Esophagus squamous epithelium (tissue), 5 donors: ENCODE measurements around the gene ACSF3. TPM values are rescaled to one million over a fixed set of nuclear protein-coding genes. Genes with fewer than 3 reads are reported as not detected.
A peak's percentile ranks its signal among the peaks of the same experiment; 100 is the strongest.

Source experiments
- DNase-seq: peaks from one replicate; lab custom pipeline; 2025; lab: John Stamatoyannopoulos, UW
- H3K27ac ChIP-seq, 4 donors: fragments of 200-600 bp; sonication (generic); one replicate each; pipeline ENCODE4 v1.5.1; 2016 to 2019; ENCODE audit warnings: mild to moderate bottlenecking in 1 of 4
- H3K27me3 ChIP-seq, 4 donors: fragments of 200-600 bp; sonication (generic); 1 replicate in 3 of 4; 2 replicates in 1 of 4; pipeline versions ENCODE4 v1.5.1 to v1.6.0; 2017 to 2021; ENCODE audit warnings: antibody characterized with exemption in 1 of 4
- H3K36me3 ChIP-seq, 3 donors: fragments of 200-600 bp; sonication (generic); one replicate each; pipeline ENCODE4 v1.5.1; 2016 to 2019
- H3K4me1 ChIP-seq, 3 donors: fragments of 200-600 bp; sonication (generic); one replicate each; pipeline ENCODE4 v1.5.1; 2017 to 2019
- H3K4me3 ChIP-seq, 4 donors: fragments of 200-600 bp; sonication (generic); 1 replicate in 3 of 4; 2 replicates in 1 of 4; pipeline ENCODE4 v1.5.1; 2016 to 2019; ENCODE audit warnings: mild to moderate bottlenecking in 2 of 4, moderate library complexity in 1 of 4
- H3K9me3 ChIP-seq, 3 donors: fragments of 200-600 bp; sonication (generic); one replicate each; pipeline ENCODE4 v1.5.1; 2016 to 2019
- CTCF ChIP-seq, 6 experiments: fragments of 450-650 bp in 4 of 6; fragments of 200-600 bp in 2 of 6; sonication (generic) in 2 of 6; IDR thresholded peaks; one replicate each; pipeline ENCODE4 v1.5.1; 2016 to 2019; ENCODE audit warnings: antibody characterized with exemption in 6 of 6, mild to moderate bottlenecking in 4 of 6, moderate library complexity in 4 of 6
- POLR2A ChIP-seq, 4 donors: fragments of 450-650 bp; IDR thresholded peaks; one replicate each; pipeline ENCODE4 v1.6.1; 2017; ENCODE audit warnings: antibody characterized with exemption in 4 of 4, mild to moderate bottlenecking in 4 of 4, moderate library complexity in 3 of 4
- WGBS, 2 donors: methylation state at CpG; one replicate each; pipeline ENCODE4 v1.1.5; 2018; 5-methylcytosine and 5-hydroxymethylcytosine counted together
- intact Hi-C: fragments of 100-400 bp; cut with DNase I; formaldehyde crosslinking; loops from one replicate; pipeline ENCODE4 v1.15.0; 2022
- total RNA-seq, 4 donors: library from RNA; depleted of rRNA; stranded (reverse); fragments of >200 nt; gene quantifications; one replicate each; pipeline ENCODE4 v1.1.0, GENCODE V29; 2016
- donor health status: DM: yes; HTN: yes; CAD: no.

Gene ACSF3
- total RNA-seq, 4 donors from 2014 or later: 15.1 to 21.1 (median 17.4) TPM

GRCh38 chr16:89167425-89167941 lies 73.8 kb downstream of the ACSF3 start:
- H3K9me3 ChIP-seq: no peaks in the 10 kb centered on the region
- intact Hi-C loops: loop anchor here (5.0 to 10.0 kb wide), 2 partner anchors 225 to 353 kb away; partner anchors contain the start of gene APRT
- H3K27ac ChIP-seq: no peak overlapping the region
- DNase-seq: no peak
- no peak for TF ChIP-seq POLR2A (IDR thresholded peaks at IDR 0.05)
- peak; percentile 78 to 96 (median 86) for TF ChIP-seq CTCF (IDR thresholded peaks at IDR 0.05)
- H3K4me3 ChIP-seq: peak overlapping the region in 1 of 4 donors; percentile 18
- H3K36me3 ChIP-seq: no peaks in the 10 kb centered on the region
- H3K4me1 ChIP-seq: peaks cover 20 to 34% (median 23%) of the 10 kb centered on the region in 3 donors
- peaks cover 0 to 94% (median 15%) of the 10 kb centered on the region in 4 donors for H3K27me3 ChIP-seq
- whole genome bisulfite sequencing, 2 donors: 20 to 23% methylated on average over 1 to 4 of the region's 18 CpGs

GRCh38 chr16:89168381-89169189 lies 74.9 kb downstream of the ACSF3 start:
- Histone ChIP-seq H3K4me3 (no peak overlapping the region), H3K9me3 (no peaks in the 10 kb centered on the region), H3K4me1 (peaks cover 20 to 34% (median 23%) of the 10 kb centered on the region in 3 donors), H3K27ac (no peak overlapping the region), H3K36me3 (no peaks in the 10 kb centered on the region), H3K27me3 (peaks cover 0 to 94% (median 15%) of the 10 kb centered on the region in 4 donors)
- TF ChIP-seq POLR2A (IDR thresholded peaks at IDR 0.05): no peak
- no peak for TF ChIP-seq CTCF (IDR thresholded peaks at IDR 0.05)
- intact Hi-C loops: loop anchor here (5.0 to 10.0 kb wide), 2 partner anchors 226 to 354 kb away; partner anchors contain the start of gene APRT
- WGBS, 2 donors: 35 to 45% methylated on average over 8 to 10 of the region's 23 CpGs
- DNase-seq: no peak

- no peaks in the 10 kb centered on the region for H3K36me3 ChIP-seq
- intact Hi-C loops: loop anchor here (5.0 to 10.0 kb wide), 3 partner anchors 227 to 432 kb away; partner anchors contain the start of gene APRT
- H3K27ac ChIP-seq: no peak overlapping the region
- no peak for DNase-seq
- H3K27me3 ChIP-seq: peaks cover 0 to 96% (median 15%) of the 10 kb centered on the region in 4 donors
- 71 to 100% methylated on average over 1 to 2 of the region's 14 CpGs for WGBS, 2 donors
- TF ChIP-seq POLR2A (IDR thresholded peaks at IDR 0.05): no peak
- TF ChIP-seq CTCF (IDR thresholded peaks at IDR 0.05): no peak
- no peak overlapping the region for H3K4me3 ChIP-seq
- H3K4me1 ChIP-seq: peaks cover 20 to 34% (median 23%) of the 10 kb centered on the region in 3 donors
- no peaks in the 10 kb centered on the region for H3K9me3 ChIP-seq
These were observed 76.1 kb downstream of the ACSF3 start for GRCh38 chr16:89169778-89170177.

- intact Hi-C loops: loop anchor here (5.0 kb wide), 1 partner anchor 433 kb away; no protein-coding TSS in a partner anchor
- H3K27me3 ChIP-seq: peaks cover 0 to 96% (median 15%) of the 10 kb centered on the region in 4 donors
- 2 to 5% methylated on average over 20 to 21 of the region's 34 CpGs for WGBS, 2 donors
- DNase-seq: no peak
- no peaks in the 10 kb centered on the region for H3K9me3 ChIP-seq
- peaks cover 20 to 34% (median 23%) of the 10 kb centered on the region in 3 donors for H3K4me1 ChIP-seq
- TF ChIP-seq POLR2A (IDR thresholded peaks at IDR 0.05): no peak
- no peak for TF ChIP-seq CTCF (IDR thresholded peaks at IDR 0.05)
- no peaks in the 10 kb centered on the region for H3K36me3 ChIP-seq
- peak overlapping the region in 3 of 4 donors; percentile 11 to 49 (median 34) for H3K4me3 ChIP-seq
- H3K27ac ChIP-seq: no peak overlapping the region
These were observed 76.9 kb downstream of the ACSF3 start for GRCh38 chr16:89170346-89171215.
